ENCODE measurements around the gene NCKAP5. TPM values are rescaled to one million over a fixed set of nuclear protein-coding genes. Genes with fewer than 3 reads are reported as not detected.

NCKAP5 gene
- total and polyA plus RNA-seq, 8 donors, result 4.0 to 22.1 (median 14.4) TPM

GRCh38 chr2:133452146-133452545, 116.1 kb downstream of the NCKAP5 start:
- Histone ChIP-seq H3K36me3 (no peaks in the 10 kb centered on the region), H3K4me3 (no peak overlapping the region), H3K4me1 (no peaks in the 10 kb centered on the region), H3K27me3 (no peaks in the 10 kb centered on the region), H3K9me3 (no peaks in the 10 kb centered on the region), H3K27ac (no peak overlapping the region)
- DNase-seq (no peak), ATAC-seq (no peak)
- TF ChIP-seq CTCF (IDR thresholded peaks at IDR 0.05), result no peak
- intact Hi-C loops (cut with DNase I), result no loop called here

- DNase-seq (no peak), ATAC-seq (no peak)
- H3K27ac ChIP-seq, result no peak overlapping the region
- no peak for TF ChIP-seq CTCF (IDR thresholded peaks at IDR 0.05)
- H3K4me3 ChIP-seq, result no peak overlapping the region
- H3K4me1 ChIP-seq, result no peaks in the 10 kb centered on the region
- no peaks in the 10 kb centered on the region for H3K27me3 ChIP-seq
- no peaks in the 10 kb centered on the region for H3K36me3 ChIP-seq
- intact Hi-C loops (cut with DNase I), result no loop called here
- H3K9me3 ChIP-seq, result no peaks in the 10 kb centered on the region
These were observed 120.1 kb downstream of the NCKAP5 start for GRCh38 chr2:133448195-133448594.

GRCh38 chr2:133447303-133447702, 121.0 kb downstream of the NCKAP5 start:
- no peak overlapping the region for H3K4me3 ChIP-seq
- DNase-seq, result no peak
- ATAC-seq, result no peak
- H3K9me3 ChIP-seq, result no peaks in the 10 kb centered on the region
- H3K27ac ChIP-seq, result no peak overlapping the region
- no peaks in the 10 kb centered on the region for H3K4me1 ChIP-seq
- no peaks in the 10 kb centered on the region for H3K36me3 ChIP-seq
- TF ChIP-seq CTCF (IDR thresholded peaks at IDR 0.05), result no peak
- intact Hi-C loops (cut with DNase I), result no loop called here
- H3K27me3 ChIP-seq, result no peaks in the 10 kb centered on the region

- ATAC-seq (no peak), DNase-seq (no peak)
- intact Hi-C loops (cut with DNase I), result no loop called here
- Histone ChIP-seq H3K4me3 (no peak overlapping the region), H3K27ac (no peak overlapping the region), H3K9me3 (no peaks in the 10 kb centered on the region), H3K36me3 (no peaks in the 10 kb centered on the region), H3K27me3 (no peaks in the 10 kb centered on the region), H3K4me1 (no peaks in the 10 kb centered on the region)
- TF ChIP-seq CTCF (IDR thresholded peaks at IDR 0.05), result no peak
These were observed 123.8 kb downstream of the NCKAP5 start for GRCh38 chr2:133444465-133444864.

GRCh38 chr2:133442393-133442792, 125.9 kb downstream of the NCKAP5 start:
- H3K4me3 ChIP-seq, result no peak overlapping the region
- H3K27ac ChIP-seq, result no peak overlapping the region
- H3K9me3 ChIP-seq, result no peaks in the 10 kb centered on the region
- H3K27me3 ChIP-seq, result no peaks in the 10 kb centered on the region
- DNase-seq (no peak), ATAC-seq (no peak)
- TF ChIP-seq CTCF (IDR thresholded peaks at IDR 0.05), result no peak
- H3K4me1 ChIP-seq, result no peaks in the 10 kb centered on the region
- intact Hi-C loops (cut with DNase I), result no loop called here
- no peaks in the 10 kb centered on the region for H3K36me3 ChIP-seq
